Ishikawa (cell line): ENCODE measurements around the gene COX7B2.

Source experiments
- CEBPB ChIP-seq: IDR thresholded peaks from 2 replicates; pipeline ENCODE4 v1.6.1; 2012
- CREB1 ChIP-seq: IDR thresholded peaks from 2 replicates; pipeline ENCODE4 v1.6.1; 2012; ENCODE audit warnings: low read depth
- EGR1 ChIP-seq: IDR thresholded peaks from 2 replicates; pipeline ENCODE4 v1.6.1; 2012
- EP300 ChIP-seq: IDR thresholded peaks from 2 replicates; pipeline ENCODE4 v1.6.1; 2012; ENCODE audit warnings: borderline replicate concordance
- FOXM1 ChIP-seq: IDR thresholded peaks from 2 replicates; pipeline ENCODE4 v1.6.1; 2012; ENCODE audit warnings: low read depth, borderline replicate concordance
- MAX ChIP-seq: IDR thresholded peaks from 2 replicates; pipeline ENCODE4 v1.6.1; 2012
- NFIC ChIP-seq: IDR thresholded peaks from 2 replicates; pipeline ENCODE4 v1.6.1; 2012
- RAD21 ChIP-seq: IDR thresholded peaks from 2 replicates; pipeline ENCODE4 v1.6.1; 2012; ENCODE audit warnings: low read depth
- REST ChIP-seq: IDR thresholded peaks from 2 replicates; pipeline ENCODE4 v1.6.1; 2012; ENCODE audit warnings: low read depth, mild to moderate bottlenecking
- TAF1 ChIP-seq: IDR thresholded peaks from 2 replicates; pipeline ENCODE4 v1.6.1; 2012; ENCODE audit warnings: low read depth, mild to moderate bottlenecking
- TCF12 ChIP-seq: IDR thresholded peaks from 2 replicates; pipeline ENCODE4 v1.6.1; 2012; ENCODE audit warnings: low read depth
- TEAD4 ChIP-seq: IDR thresholded peaks from 2 replicates; pipeline ENCODE4 v1.6.1; 2012
- USF1 ChIP-seq: IDR thresholded peaks from 2 replicates; pipeline ENCODE4 v1.6.1; 2012
- YY1 ChIP-seq: IDR thresholded peaks from 2 replicates; pipeline ENCODE4 v1.6.1; 2012; ENCODE audit warnings: low read depth
- ZBTB7A ChIP-seq: IDR thresholded peaks from 2 replicates; pipeline ENCODE4 v1.6.1; 2012; ENCODE audit warnings: low read depth

COX7B2 gene

DNA sequence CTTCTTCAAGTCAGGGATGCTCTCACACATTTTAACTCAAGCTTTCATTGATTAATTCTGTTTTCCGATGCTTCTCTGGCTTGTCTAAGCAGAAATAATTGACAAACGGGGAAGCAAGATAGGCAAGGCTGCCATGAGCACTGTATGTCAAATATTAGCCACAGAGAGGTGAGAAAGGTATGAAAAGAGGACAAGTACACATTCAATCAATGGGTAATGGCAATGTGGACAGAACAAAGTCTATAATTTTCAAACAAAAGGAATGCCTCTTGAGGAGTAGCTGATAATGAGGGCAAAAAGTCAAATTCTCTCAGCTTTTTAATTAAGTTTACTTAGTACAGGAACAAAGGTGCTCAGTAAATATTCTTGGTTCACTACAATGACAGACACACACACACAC lies 19.6 kb downstream of the COX7B2 start:
- TF ChIP-seq REST (no peak), FOXM1 (no peak), TAF1 (no peak)

GRCh38 chr4:46886711-46887110 lies 22.3 kb downstream of the COX7B2 start:
- TF ChIP-seq CREB1 (no peak), RAD21 (0 out of 2 replicates have a peak, but pooled peaks have one; percentile 9)

GRCh38 chr4:46878641-46879040 lies 30.4 kb downstream of the COX7B2 start:
- TF ChIP-seq TAF1 = no peak
- no peak for TF ChIP-seq EGR1
- no peak for TF ChIP-seq CREB1
- no peak for TF ChIP-seq EP300
- TF ChIP-seq TEAD4 = no peak
- TF ChIP-seq MAX = no peak
- TF ChIP-seq NFIC = no peak
- TF ChIP-seq TCF12 = no peak

GRCh38 chr4:46874811-46875210 lies 34.2 kb downstream of the COX7B2 start:
- no peak for TF ChIP-seq EP300
- TF ChIP-seq EGR1 = no peak
- no peak for TF ChIP-seq TAF1
- no peak for TF ChIP-seq ZBTB7A
- TF ChIP-seq CREB1 = no peak
- TF ChIP-seq USF1 = no peak
- TF ChIP-seq YY1 = no peak
- TF ChIP-seq TEAD4 = no peak
- TF ChIP-seq REST = no peak
- TF ChIP-seq TCF12 = no peak
- no peak for TF ChIP-seq MAX
- no peak for TF ChIP-seq FOXM1
- no peak for TF ChIP-seq RAD21
- no peak for TF ChIP-seq CEBPB
- TF ChIP-seq NFIC = no peak

DNA sequence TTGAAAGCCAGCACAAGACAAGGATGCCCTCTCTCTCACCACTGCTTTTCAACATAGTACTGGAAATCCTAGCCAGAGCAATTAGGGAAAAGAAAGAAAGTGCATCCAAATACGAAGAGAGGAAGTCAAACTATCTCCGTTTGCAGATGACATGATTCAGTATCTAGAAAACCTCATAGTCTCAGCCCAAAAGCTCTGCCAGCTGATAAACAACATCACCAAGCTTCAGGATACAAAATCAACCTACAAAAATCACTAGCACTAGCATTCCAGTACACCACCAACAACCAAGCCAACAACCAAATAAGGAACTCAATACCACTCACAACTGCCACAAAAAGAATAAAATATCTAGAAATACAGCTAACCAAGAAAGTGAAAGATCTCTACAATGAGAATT lies 38.6 kb downstream of the COX7B2 start:
- TF ChIP-seq YY1 (no peak), MAX (no peak), EGR1 (no peak), USF1 (no peak), NFIC (no peak), FOXM1 (no peak)

- TF ChIP-seq TEAD4 (no peak), TAF1 (no peak), TCF12 (no peak), ZBTB7A (no peak), FOXM1 (no peak), REST (no peak), EGR1 (no peak), EP300 (no peak), CREB1 (no peak), MAX (no peak), RAD21 (no peak), NFIC (no peak), CEBPB (no peak), YY1 (no peak), USF1 (no peak)
Measured at GRCh38 chr4:46856333-46856732, 52.7 kb downstream of the COX7B2 start.
